ENCODE measurements around the gene E4F1. TPM values are rescaled to one million over a fixed set of nuclear protein-coding genes. Genes with fewer than 3 reads are reported as not detected.

E4F1 gene
- total and polyA plus RNA-seq, 4 donors, result 4.4 to 19.1 (median 13.7) TPM

DNA sequence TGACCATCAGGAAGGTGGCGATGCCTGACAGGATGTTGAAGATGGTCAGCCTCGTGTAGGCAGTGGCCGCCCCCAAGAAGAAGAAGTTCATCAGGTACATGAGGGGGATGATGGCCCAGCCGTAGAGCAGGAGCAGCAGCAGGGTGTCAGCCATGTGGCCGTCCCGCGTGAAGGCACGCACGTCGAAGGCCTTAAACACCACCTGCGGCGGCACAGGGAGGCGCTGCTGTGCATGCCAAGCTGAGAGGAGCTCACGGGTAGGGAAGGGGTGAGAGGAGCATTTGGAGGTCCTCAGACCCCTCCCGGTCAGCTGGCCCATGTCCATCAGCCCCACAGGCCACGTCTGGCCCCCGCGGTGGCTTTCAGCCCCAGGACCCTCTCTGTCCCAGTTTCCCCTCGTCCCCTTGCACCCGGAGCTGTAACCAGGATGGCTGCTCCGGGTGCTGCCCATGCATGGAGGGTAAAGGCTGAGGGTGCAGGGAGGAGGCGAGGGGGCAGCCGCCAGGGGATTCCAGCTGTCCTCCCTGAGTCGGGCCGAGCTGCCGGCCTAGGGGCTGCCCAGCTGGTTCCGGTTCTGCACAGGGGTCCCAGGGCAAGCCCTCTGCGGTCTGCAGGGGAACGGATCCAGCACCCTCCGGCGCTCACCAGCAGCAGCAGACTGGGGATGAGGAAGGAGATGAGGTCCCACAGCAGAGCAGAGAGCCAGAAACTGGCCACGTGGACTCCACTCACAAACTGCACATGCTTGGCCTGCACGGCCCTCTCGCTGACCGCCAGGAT is 61.6 kb downstream of the E4F1 start:
- 90% methylated on average over 35 of the region's 35 CpGs for WGBS
- no peaks in the 10 kb centered on the region for H3K9me3 ChIP-seq (ENCODE audit: control insufficient read depth in 4 of 4, low read length in 3 of 4)
- H3K36me3 ChIP-seq (ENCODE audit: control insufficient read depth in 4 of 4, insufficient read depth in 3 of 4, low read depth in 1 of 4, low read length in 3 of 4), result no peaks in the 10 kb centered on the region
- H3K27me3 ChIP-seq (ENCODE audit: control insufficient read depth in 4 of 4, insufficient read depth in 4 of 4, low read length in 3 of 4), result no peaks in the 10 kb centered on the region
- no peaks in the 10 kb centered on the region for H3K4me1 ChIP-seq (ENCODE audit: control insufficient read depth in 4 of 4, insufficient read depth in 4 of 4, low read length in 3 of 4)
- H3K27ac ChIP-seq (ENCODE audit: low read depth in 1 of 2, low read length in 2 of 2), result no peak overlapping the region
- H3K9ac ChIP-seq (ENCODE audit: low read depth in 1 of 2, low read length in 2 of 2), result no peak overlapping the region
- no peak overlapping the region for H3K4me3 ChIP-seq (ENCODE audit: low read depth in 1 of 3, low read length in 3 of 3)
- DNase-seq (ENCODE audit: low spot score), result no peak
- TF ChIP-seq, protein P1, sequence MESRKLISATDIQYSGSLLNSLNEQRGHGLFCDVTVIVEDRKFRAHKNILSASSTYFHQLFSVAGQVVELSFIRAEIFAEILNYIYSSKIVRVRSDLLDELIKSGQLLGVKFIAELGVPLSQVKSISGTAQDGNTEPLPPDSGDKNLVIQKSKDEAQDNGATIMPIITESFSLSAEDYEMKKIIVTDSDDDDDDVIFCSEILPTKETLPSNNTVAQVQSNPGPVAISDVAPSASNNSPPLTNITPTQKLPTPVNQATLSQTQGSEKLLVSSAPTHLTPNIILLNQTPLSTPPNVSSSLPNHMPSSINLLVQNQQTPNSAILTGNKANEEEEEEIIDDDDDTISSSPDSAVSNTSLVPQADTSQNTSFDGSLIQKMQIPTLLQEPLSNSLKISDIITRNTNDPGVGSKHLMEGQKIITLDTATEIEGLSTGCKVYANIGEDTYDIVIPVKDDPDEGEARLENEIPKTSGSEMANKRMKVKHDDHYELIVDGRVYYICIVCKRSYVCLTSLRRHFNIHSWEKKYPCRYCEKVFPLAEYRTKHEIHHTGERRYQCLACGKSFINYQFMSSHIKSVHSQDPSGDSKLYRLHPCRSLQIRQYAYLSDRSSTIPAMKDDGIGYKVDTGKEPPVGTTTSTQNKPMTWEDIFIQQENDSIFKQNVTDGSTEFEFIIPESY (IDR thresholded peaks at IDR 0.05), result no peak
- TF ChIP-seq, protein P2, sequence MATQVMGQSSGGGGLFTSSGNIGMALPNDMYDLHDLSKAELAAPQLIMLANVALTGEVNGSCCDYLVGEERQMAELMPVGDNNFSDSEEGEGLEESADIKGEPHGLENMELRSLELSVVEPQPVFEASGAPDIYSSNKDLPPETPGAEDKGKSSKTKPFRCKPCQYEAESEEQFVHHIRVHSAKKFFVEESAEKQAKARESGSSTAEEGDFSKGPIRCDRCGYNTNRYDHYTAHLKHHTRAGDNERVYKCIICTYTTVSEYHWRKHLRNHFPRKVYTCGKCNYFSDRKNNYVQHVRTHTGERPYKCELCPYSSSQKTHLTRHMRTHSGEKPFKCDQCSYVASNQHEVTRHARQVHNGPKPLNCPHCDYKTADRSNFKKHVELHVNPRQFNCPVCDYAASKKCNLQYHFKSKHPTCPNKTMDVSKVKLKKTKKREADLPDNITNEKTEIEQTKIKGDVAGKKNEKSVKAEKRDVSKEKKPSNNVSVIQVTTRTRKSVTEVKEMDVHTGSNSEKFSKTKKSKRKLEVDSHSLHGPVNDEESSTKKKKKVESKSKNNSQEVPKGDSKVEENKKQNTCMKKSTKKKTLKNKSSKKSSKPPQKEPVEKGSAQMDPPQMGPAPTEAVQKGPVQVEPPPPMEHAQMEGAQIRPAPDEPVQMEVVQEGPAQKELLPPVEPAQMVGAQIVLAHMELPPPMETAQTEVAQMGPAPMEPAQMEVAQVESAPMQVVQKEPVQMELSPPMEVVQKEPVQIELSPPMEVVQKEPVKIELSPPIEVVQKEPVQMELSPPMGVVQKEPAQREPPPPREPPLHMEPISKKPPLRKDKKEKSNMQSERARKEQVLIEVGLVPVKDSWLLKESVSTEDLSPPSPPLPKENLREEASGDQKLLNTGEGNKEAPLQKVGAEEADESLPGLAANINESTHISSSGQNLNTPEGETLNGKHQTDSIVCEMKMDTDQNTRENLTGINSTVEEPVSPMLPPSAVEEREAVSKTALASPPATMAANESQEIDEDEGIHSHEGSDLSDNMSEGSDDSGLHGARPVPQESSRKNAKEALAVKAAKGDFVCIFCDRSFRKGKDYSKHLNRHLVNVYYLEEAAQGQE (IDR thresholded peaks at IDR 0.05), result no peak
- TF ChIP-seq FOXA1 (IDR thresholded peaks at IDR 0.05) (no peak), MAX (IDR thresholded peaks at IDR 0.05) (no peak), YY1 (IDR thresholded peaks at IDR 0.05) (no peak), NR2F2 (IDR thresholded peaks at IDR 0.05) (no peak), HNF4G (IDR thresholded peaks at IDR 0.05) (no peak), FOXA2 (IDR thresholded peaks at IDR 0.05) (no peak), RXRA (IDR thresholded peaks at IDR 0.05) (no peak)
- TF ChIP-seq, protein P3, sequence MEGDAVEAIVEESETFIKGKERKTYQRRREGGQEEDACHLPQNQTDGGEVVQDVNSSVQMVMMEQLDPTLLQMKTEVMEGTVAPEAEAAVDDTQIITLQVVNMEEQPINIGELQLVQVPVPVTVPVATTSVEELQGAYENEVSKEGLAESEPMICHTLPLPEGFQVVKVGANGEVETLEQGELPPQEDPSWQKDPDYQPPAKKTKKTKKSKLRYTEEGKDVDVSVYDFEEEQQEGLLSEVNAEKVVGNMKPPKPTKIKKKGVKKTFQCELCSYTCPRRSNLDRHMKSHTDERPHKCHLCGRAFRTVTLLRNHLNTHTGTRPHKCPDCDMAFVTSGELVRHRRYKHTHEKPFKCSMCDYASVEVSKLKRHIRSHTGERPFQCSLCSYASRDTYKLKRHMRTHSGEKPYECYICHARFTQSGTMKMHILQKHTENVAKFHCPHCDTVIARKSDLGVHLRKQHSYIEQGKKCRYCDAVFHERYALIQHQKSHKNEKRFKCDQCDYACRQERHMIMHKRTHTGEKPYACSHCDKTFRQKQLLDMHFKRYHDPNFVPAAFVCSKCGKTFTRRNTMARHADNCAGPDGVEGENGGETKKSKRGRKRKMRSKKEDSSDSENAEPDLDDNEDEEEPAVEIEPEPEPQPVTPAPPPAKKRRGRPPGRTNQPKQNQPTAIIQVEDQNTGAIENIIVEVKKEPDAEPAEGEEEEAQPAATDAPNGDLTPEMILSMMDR (IDR thresholded peaks at IDR 0.05; ENCODE audit: low read depth, low read length, missing input control), result no peak

Small RNA genes lying within 50 kb of the gene (small RNA-seq; reads per million reads assigned to genes)
- gene MIR3677 (not detected), gene MIR4717 (not detected)

Other genes with a start within 250 kb of the E4F1 start
- gene NOXO1, start 242.1 kb upstream of the E4F1 start, total RNA-seq, result under 1 TPM; 0.28 to 0.67 TPM
- gene NOXO1, start 242.1 kb upstream of the E4F1 start, polyA plus RNA-seq, result under 1 TPM in 1 of 2 donors, not detected in 1; 0.63 TPM
- 1 to 10 TPM; 7.4 to 9.0 TPM for gene GFER, start 239.4 kb upstream of the E4F1 start, total RNA-seq
- 10 to 100 TPM; 21.3 to 28.4 TPM for gene GFER, start 239.4 kb upstream of the E4F1 start, polyA plus RNA-seq
- under 1 TPM; 0.17 to 0.47 TPM for gene SYNGR3, start 233.6 kb upstream of the E4F1 start, total RNA-seq
- gene SYNGR3, start 233.6 kb upstream of the E4F1 start, polyA plus RNA-seq, result under 1 TPM in 1 of 2 donors, not detected in 1; 0.09 TPM
- gene ZNF598, start 213.8 kb upstream of the E4F1 start, total RNA-seq, result 10 to 100 TPM; 12.8 to 19.7 TPM
- 10 to 100 TPM in 1 of 2 donors, 1 to 10 TPM in 1; 2.7 to 28.4 TPM for gene ZNF598, start 213.8 kb upstream of the E4F1 start, polyA plus RNA-seq
- 1 to 10 TPM; 1.3 to 8.4 TPM for gene NPW, start 203.8 kb upstream of the E4F1 start, total RNA-seq
- gene NPW, start 203.8 kb upstream of the E4F1 start, polyA plus RNA-seq, result 10 to 100 TPM in 1 of 2 donors, 1 to 10 TPM in 1; 9.9 to 20.6 TPM
- 10 to 100 TPM; 36.6 to 85.8 TPM for gene NHERF2, start 196.7 kb upstream of the E4F1 start, total RNA-seq
- gene NHERF2, start 196.7 kb upstream of the E4F1 start, polyA plus RNA-seq, result 100 to 1,000 TPM in 1 of 2 donors, 10 to 100 TPM in 1; 62.4 to 205 TPM
- gene NTHL1, start 175.8 kb upstream of the E4F1 start, total RNA-seq, result 10 to 100 TPM; 10.4 to 12.7 TPM
- gene NTHL1, start 175.8 kb upstream of the E4F1 start, polyA plus RNA-seq, result 100 to 1,000 TPM in 1 of 2 donors, 10 to 100 TPM in 1; 25.4 to 166 TPM
- 10 to 100 TPM; 28.3 to 51.2 TPM for gene TSC2, start 175.6 kb upstream of the E4F1 start, total RNA-seq
- gene TSC2, start 175.6 kb upstream of the E4F1 start, polyA plus RNA-seq, result 10 to 100 TPM; 23.3 to 29.1 TPM
- gene PKD1, start 87.7 kb upstream of the E4F1 start, total RNA-seq, result 10 to 100 TPM; 30.6 to 58.4 TPM
- 10 to 100 TPM in 1 of 2 donors, 1 to 10 TPM in 1; 8.0 to 20.6 TPM for gene PKD1, start 87.7 kb upstream of the E4F1 start, polyA plus RNA-seq
- 1 to 10 TPM; 1.9 to 3.9 TPM for gene RAB26, start 75.0 kb upstream of the E4F1 start, total RNA-seq
- gene RAB26, start 75.0 kb upstream of the E4F1 start, polyA plus RNA-seq, result 1 to 10 TPM; 2.6 to 3.4 TPM
- gene TRAF7, start 67.8 kb upstream of the E4F1 start, total RNA-seq, result 10 to 100 TPM; 33.2 to 34.8 TPM
- 10 to 100 TPM; 14.7 to 36.6 TPM for gene TRAF7, start 67.8 kb upstream of the E4F1 start, polyA plus RNA-seq
- gene CASKIN1, start 27.0 kb upstream of the E4F1 start, total RNA-seq, result under 1 TPM; under 0.01 to 0.09 TPM
- under 1 TPM in 1 of 2 donors, not detected in 1; 0.17 TPM for gene CASKIN1, start 27.0 kb upstream of the E4F1 start, polyA plus RNA-seq
- gene MLST8, start 18.1 kb upstream of the E4F1 start, total RNA-seq, result 10 to 100 TPM; 11.1 to 14.4 TPM
- gene MLST8, start 18.1 kb upstream of the E4F1 start, polyA plus RNA-seq, result 10 to 100 TPM; 26.0 to 26.7 TPM
- 1 to 10 TPM; 1.9 TPM for gene BRICD5, start 12.7 kb upstream of the E4F1 start, total RNA-seq
- under 1 TPM; 0.26 to 0.91 TPM for gene BRICD5, start 12.7 kb upstream of the E4F1 start, polyA plus RNA-seq
- gene PGP, start 8.8 kb upstream of the E4F1 start, total RNA-seq, result 1 to 10 TPM; 5.8 to 9.9 TPM
- gene PGP, start 8.8 kb upstream of the E4F1 start, polyA plus RNA-seq, result 1 to 10 TPM; 3.4 to 6.8 TPM
- gene DNASE1L2, start 12.9 kb downstream of the E4F1 start, total RNA-seq, result under 1 TPM; 0.37 to 0.67 TPM
- under 1 TPM; 0.13 to 0.20 TPM for gene DNASE1L2, start 12.9 kb downstream of the E4F1 start, polyA plus RNA-seq
- 10 to 100 TPM; 36.8 to 53.0 TPM for gene ECI1, start 28.0 kb downstream of the E4F1 start, total RNA-seq
- 100 to 1,000 TPM; 106 to 107 TPM for gene ECI1, start 28.0 kb downstream of the E4F1 start, polyA plus RNA-seq
- gene RNPS1, start 44.5 kb downstream of the E4F1 start, total RNA-seq, result 10 to 100 TPM; 36.5 to 38.2 TPM
- 10 to 100 TPM; 31.3 to 36.9 TPM for gene RNPS1, start 44.5 kb downstream of the E4F1 start, polyA plus RNA-seq
- 1 to 10 TPM in 1 of 2 donors, under 1 TPM in 1; 0.47 to 1.1 TPM for gene ABCA3, start 117.1 kb downstream of the E4F1 start, total RNA-seq
- gene ABCA3, start 117.1 kb downstream of the E4F1 start, polyA plus RNA-seq, result 1 to 10 TPM in 1 of 2 donors, under 1 TPM in 1; 0.51 to 1.0 TPM
- gene CCNF, start 205.9 kb downstream of the E4F1 start, total RNA-seq, result 10 to 100 TPM in 1 of 2 donors, 1 to 10 TPM in 1; 1.8 to 46.3 TPM
- gene CCNF, start 205.9 kb downstream of the E4F1 start, polyA plus RNA-seq, result 1 to 10 TPM in 1 of 2 donors, under 1 TPM in 1; 0.88 to 1.8 TPM
- 1 to 10 TPM in 1 of 2 donors, under 1 TPM in 1; 0.84 to 6.7 TPM for gene TEDC2, start 236.5 kb downstream of the E4F1 start, total RNA-seq
- 1 to 10 TPM in 1 of 2 donors, under 1 TPM in 1; 0.71 to 1.3 TPM for gene TEDC2, start 236.5 kb downstream of the E4F1 start, polyA plus RNA-seq
- 1 to 10 TPM in 1 of 2 donors, under 1 TPM in 1; 0.19 to 2.3 TPM for gene NTN3, start 247.7 kb downstream of the E4F1 start, total RNA-seq
- gene NTN3, start 247.7 kb downstream of the E4F1 start, polyA plus RNA-seq, result under 1 TPM in 1 of 2 donors, not detected in 1; 0.28 TPM